ENCODE measurements around the gene ERC2.

GRCh38 chr3:55910543-55910942, 557.7 kb downstream of the ERC2 start:
- TF ChIP-seq EZH2phosphoT487 (conservative IDR thresholded peaks at IDR 0.05; ENCODE audit: low read length) (no peak), CTCF (IDR thresholded peaks at IDR 0.05; ENCODE audit: insufficient read depth, low read length, poor library complexity, severe bottlenecking) (no peak)

Data from SU-DHL-6 (cell line).